H9 (cell line): Measurements from ENCODE around the gene DLK1. TPM values are rescaled to one million over a fixed set of nuclear protein-coding genes. Genes with fewer than 3 reads are reported as not detected.

Experiments used
- DNase-seq: peaks from one replicate; pipeline ENCODE4 v3.0.0-alpha.2; 2017
- H2AFZ ChIP-seq: one replicate; pipeline ENCODE4 v1.6.1; 2013; ENCODE audit warnings: mild to moderate bottlenecking, low read length, control low read depth, moderate library complexity
- H2AK5ac ChIP-seq: 2 replicates; pipeline ENCODE4 v1.6.1; 2013; ENCODE audit warnings: low read length, control low read depth, mixed read lengths; ENCODE audit not compliant: insufficient read length
- H2BK120ac ChIP-seq: one replicate; pipeline ENCODE4 v1.6.1; 2013; ENCODE audit warnings: low read depth, mild to moderate bottlenecking, low read length, control low read depth, inconsistent platforms; ENCODE audit not compliant: poor library complexity, severe bottlenecking
- H2BK12ac ChIP-seq: 2 replicates; pipeline ENCODE4 v1.6.1; 2013; ENCODE audit warnings: low read length, control low read depth, mixed read lengths, low read depth; ENCODE audit not compliant: insufficient read length
- H2BK15ac ChIP-seq: 2 replicates; pipeline ENCODE4 v1.6.1; 2013; ENCODE audit warnings: low read depth, low read length, control low read depth
- H2BK20ac ChIP-seq: one replicate; pipeline ENCODE4 v1.6.1; 2013; ENCODE audit warnings: low read depth, mild to moderate bottlenecking, low read length, control low read depth, inconsistent platforms; ENCODE audit not compliant: poor library complexity, severe bottlenecking
- H2BK5ac ChIP-seq: 2 replicates; pipeline ENCODE4 v1.6.1; 2013; ENCODE audit warnings: low read length, control low read depth, mixed read lengths; ENCODE audit not compliant: insufficient read length
- H3K14ac ChIP-seq: 2 replicates; pipeline ENCODE4 v1.6.1; 2013; ENCODE audit warnings: low read length, control low read depth; ENCODE audit not compliant: insufficient read depth
- H3K18ac ChIP-seq: 2 replicates; pipeline ENCODE4 v1.6.1; 2013; ENCODE audit warnings: low read depth, mild to moderate bottlenecking, mixed read lengths, low read length, control low read depth; ENCODE audit not compliant: insufficient read length
- H3K23ac ChIP-seq: 2 replicates; pipeline ENCODE4 v1.6.1; 2013; ENCODE audit warnings: low read length, control low read depth, mixed read lengths, low read depth; ENCODE audit not compliant: insufficient read length
- H3K23me2 ChIP-seq: 2 replicates; pipeline ENCODE4 v1.6.1; 2013; ENCODE audit warnings: low read depth, mild to moderate bottlenecking, mixed read lengths, low read length, control low read depth; ENCODE audit not compliant: insufficient read length, poor library complexity, severe bottlenecking
- H3K27ac ChIP-seq: 2 replicates; pipeline ENCODE4 v1.5.1; 2013; ENCODE audit warnings: low read length, control low read depth, mixed read lengths, low read depth; ENCODE audit not compliant: insufficient read length
- H3K27me3 ChIP-seq: 2 replicates; pipeline ENCODE4 v1.6.1; 2013; ENCODE audit warnings: low read length, control low read depth, inconsistent platforms; ENCODE audit not compliant: insufficient read depth
- H3K4ac ChIP-seq: 2 replicates; pipeline ENCODE4 v1.6.1; 2013; ENCODE audit warnings: low read depth, mild to moderate bottlenecking, control low read depth, inconsistent platforms, low read length, moderate library complexity
- H3K4me1 ChIP-seq: 2 replicates; pipeline ENCODE4 v1.6.1; 2013; ENCODE audit warnings: low read length, control low read depth, inconsistent platforms; ENCODE audit not compliant: insufficient read depth
- H3K4me2 ChIP-seq: 2 replicates; pipeline ENCODE4 v1.6.1; 2013; ENCODE audit warnings: low read length, control low read depth, mixed read lengths; ENCODE audit not compliant: insufficient read length, insufficient read depth
- H3K56ac ChIP-seq: 2 replicates; pipeline ENCODE4 v1.6.1; 2013; ENCODE audit warnings: low read depth, mild to moderate bottlenecking, mixed read lengths, low read length, control low read depth; ENCODE audit not compliant: insufficient read length
- H3K79me1 ChIP-seq: 2 replicates; pipeline ENCODE4 v1.6.1; 2013; ENCODE audit warnings: low read depth, mild to moderate bottlenecking, moderate library complexity, low read length, control low read depth, inconsistent platforms; ENCODE audit not compliant: insufficient read depth, poor library complexity, severe bottlenecking
- H3K79me2 ChIP-seq: 2 replicates; pipeline ENCODE4 v1.6.1; 2013; ENCODE audit warnings: low read length, control low read depth, inconsistent platforms; ENCODE audit not compliant: insufficient read depth
- H3K9ac ChIP-seq: 2 replicates; pipeline ENCODE4 v1.6.1; 2013; ENCODE audit warnings: low read length, control low read depth, mixed read lengths; ENCODE audit not compliant: insufficient read length; ENCODE audit errors: extremely low read depth
- H3K9me3 ChIP-seq: one replicate; pipeline ENCODE4 v1.6.1; 2013; ENCODE audit warnings: low read depth, low read length, inconsistent platforms; ENCODE audit not compliant: control insufficient read depth
- H3T11ph ChIP-seq: one replicate; pipeline ENCODE4 v1.6.1; 2013; ENCODE audit warnings: mild to moderate bottlenecking, low read length, control low read depth, inconsistent platforms
- H4K20me1 ChIP-seq: one replicate; pipeline ENCODE4 v1.6.1; 2013; ENCODE audit not compliant: control insufficient read depth, insufficient read length, insufficient read depth
- H4K5ac ChIP-seq: 2 replicates; pipeline ENCODE4 v1.6.1; 2013; ENCODE audit warnings: low read depth, mild to moderate bottlenecking, mixed read lengths, low read length, control low read depth; ENCODE audit not compliant: insufficient read length
- H4K8ac ChIP-seq: replicated peaks from 2 replicates; pipeline ENCODE4 v1.6.1; 2013; ENCODE audit warnings: low read length, control low read depth, mixed read lengths, low read depth; ENCODE audit not compliant: insufficient read length
- H4K91ac ChIP-seq: 2 replicates; pipeline ENCODE4 v1.6.1; 2013; ENCODE audit warnings: low read depth, mild to moderate bottlenecking, moderate library complexity, mixed read lengths, low read length, control low read depth; ENCODE audit not compliant: insufficient read length
- H3K27ac Mint-ChIP-seq, 3 experiments: 2 replicates in 2 of 3; 3 replicates in 1 of 3; pipeline ENCODE4 v1.8.0; 2020 to 2021; ENCODE audit warnings: mixed read lengths in 3 of 3, mild to moderate bottlenecking in 1 of 3, moderate library complexity in 1 of 3
- H3K27me3 Mint-ChIP-seq: 2 replicates; pipeline ENCODE4 v1.8.0; 2021; ENCODE audit warnings: low read depth, mild to moderate bottlenecking, moderate library complexity, mixed read lengths
- H3K36me3 Mint-ChIP-seq, 3 experiments: 2 replicates in 2 of 3; 3 replicates in 1 of 3; pipeline ENCODE4 v1.8.0; 2020 to 2021; ENCODE audit warnings: low read depth in 3 of 3, mixed read lengths in 3 of 3; ENCODE audit not compliant: insufficient read depth in 1 of 3
- H3K4me1 Mint-ChIP-seq, 2 experiments: 2 replicates each; pipeline ENCODE4 v1.8.0; 2020; ENCODE audit warnings: mixed read lengths in 2 of 2
- H3K4me3 Mint-ChIP-seq, 2 experiments: 2 replicates in 1 of 2; 3 replicates in 1 of 2; pipeline ENCODE4 v1.8.0; 2020 to 2021; ENCODE audit warnings: mild to moderate bottlenecking in 2 of 2, mixed read lengths in 2 of 2, moderate library complexity in 1 of 2
- H3K9me3 Mint-ChIP-seq, 2 experiments: 2 replicates in 1 of 2; 3 replicates in 1 of 2; pipeline ENCODE4 v1.8.0; 2020; ENCODE audit warnings: mild to moderate bottlenecking in 2 of 2, mixed read lengths in 2 of 2, moderate library complexity in 1 of 2
- WGBS: extraction: QIAGEN DNeasy Blood & Tissue Kit; methylation state at CpG from one replicate; pipeline ENCODE4 v1.1.7; 2013; ENCODE audit warnings: missing lambda C conversion rate, low lambda C conversion rate, mixed read lengths; ENCODE audit not compliant: insufficient read length; ENCODE audit errors: extremely low coverage; 5-methylcytosine and 5-hydroxymethylcytosine counted together
- total RNA-seq: library from RNA; stranded (reverse); gene quantifications from 2 replicates; pipeline ENCODE4 v1.2.1, GENCODE V29; 2021
- TF ChIP-seq, protein P1 (sequence below): fragments of 200-600 bp; sonication (generic); conservative IDR thresholded peaks from 3 replicates; pipeline ENCODE4 v1.8.0; 2021; ENCODE audit warnings: antibody characterized with exemption, mild to moderate bottlenecking

DLK1 gene
- total RNA-seq, 1 experiment from 2014 or later, result 2.8 TPM

DNA sequence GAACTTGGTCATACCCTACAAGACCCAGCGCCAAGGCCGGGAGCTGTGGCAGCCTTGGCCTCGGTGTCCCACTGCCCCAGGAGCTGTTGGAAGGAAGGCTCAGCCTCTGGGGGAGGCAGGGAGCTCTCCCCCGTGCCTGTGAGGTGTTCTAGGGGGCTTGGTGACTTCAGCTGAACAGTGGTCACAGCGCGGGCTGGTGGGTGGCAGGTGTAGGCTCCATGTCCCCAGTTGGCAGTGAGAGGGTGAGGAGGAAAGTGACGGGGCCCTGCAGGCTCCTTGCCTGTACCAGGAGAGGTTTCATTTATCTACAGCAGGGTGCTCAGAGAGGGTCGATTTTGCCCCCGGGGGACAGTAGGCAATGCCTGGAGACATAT, 47.5 kb downstream of the DLK1 start:
- Histone ChIP-seq H2BK5ac (no peak overlapping the region), H3K9me3 (no peaks in the 10 kb centered on the region), H3K79me2 (no peaks in the 10 kb centered on the region), H3K14ac (no peak overlapping the region), H3K23ac (no peak overlapping the region), H2AFZ (no peak overlapping the region), H2AK5ac (no peak overlapping the region), H4K91ac (no peak overlapping the region), H2BK12ac (no peak overlapping the region), H2BK120ac (no peak overlapping the region), H3K9ac (no peak overlapping the region), H3T11ph (no peak overlapping the region), H3K4me2 (no peak overlapping the region), H3K23me2 (no peaks in the 10 kb centered on the region), H2BK20ac (no peak overlapping the region), H3K79me1 (no peaks in the 10 kb centered on the region), H2BK15ac (no peak overlapping the region), H3K27me3 (no peaks in the 10 kb centered on the region; the same call in 1 of the 2 replicates), H3K56ac (no peak overlapping the region), H3K27ac (no peak overlapping the region), H3K18ac (no peak overlapping the region), H4K5ac (no peak overlapping the region), H3K4ac (no peak overlapping the region), H4K20me1 (no peaks in the 10 kb centered on the region), H4K8ac (no peak overlapping the region), H3K4me1 (no peaks in the 10 kb centered on the region)
- H3K27me3 Mint-ChIP-seq, result peaks cover 31% of the 10 kb centered on the region
- H3K27ac Mint-ChIP-seq, result no peak overlapping the region
- H3K4me1 Mint-ChIP-seq, result no peaks in the 10 kb centered on the region; a peak in 1 of 4 replicates
- H3K4me3 Mint-ChIP-seq, result no peak overlapping the region
- no peak for DNase-seq
- no CpG with 5 or more reads among the region's 9 CpGs for WGBS
- peaks cover 14 to 16% of the 10 kb centered on the region in 2 experiments for H3K9me3 Mint-ChIP-seq
- peaks cover 0 to 16% (median 15%) of the 10 kb centered on the region in 3 experiments; a peak in 6 of 7 replicates for H3K36me3 Mint-ChIP-seq
- TF ChIP-seq, protein P1, sequence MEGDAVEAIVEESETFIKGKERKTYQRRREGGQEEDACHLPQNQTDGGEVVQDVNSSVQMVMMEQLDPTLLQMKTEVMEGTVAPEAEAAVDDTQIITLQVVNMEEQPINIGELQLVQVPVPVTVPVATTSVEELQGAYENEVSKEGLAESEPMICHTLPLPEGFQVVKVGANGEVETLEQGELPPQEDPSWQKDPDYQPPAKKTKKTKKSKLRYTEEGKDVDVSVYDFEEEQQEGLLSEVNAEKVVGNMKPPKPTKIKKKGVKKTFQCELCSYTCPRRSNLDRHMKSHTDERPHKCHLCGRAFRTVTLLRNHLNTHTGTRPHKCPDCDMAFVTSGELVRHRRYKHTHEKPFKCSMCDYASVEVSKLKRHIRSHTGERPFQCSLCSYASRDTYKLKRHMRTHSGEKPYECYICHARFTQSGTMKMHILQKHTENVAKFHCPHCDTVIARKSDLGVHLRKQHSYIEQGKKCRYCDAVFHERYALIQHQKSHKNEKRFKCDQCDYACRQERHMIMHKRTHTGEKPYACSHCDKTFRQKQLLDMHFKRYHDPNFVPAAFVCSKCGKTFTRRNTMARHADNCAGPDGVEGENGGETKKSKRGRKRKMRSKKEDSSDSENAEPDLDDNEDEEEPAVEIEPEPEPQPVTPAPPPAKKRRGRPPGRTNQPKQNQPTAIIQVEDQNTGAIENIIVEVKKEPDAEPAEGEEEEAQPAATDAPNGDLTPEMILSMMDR, result no peak
